ENCODE results near the gene MTX1.
"Not testable (repeated sequence)": the region's sequence is repeated elsewhere in the genome, so short reads cannot be mapped to it uniquely, and the experiment has no call there.

Gene MTX1

GRCh38 chr1:155189926-155190325 is 18.6 kb upstream of the MTX1 start:
- not testable (repeated sequence) for DNase-seq (ENCODE audit: low read depth)

- DNase-seq (ENCODE audit: low read depth): no peak
Observed at GRCh38 chr1:155191904-155192303, 16.6 kb upstream of the MTX1 start.

GRCh38 chr1:155192346-155193274 is 15.9 kb upstream of the MTX1 start:
- no peak for DNase-seq (ENCODE audit: low read depth)

- DNase-seq (ENCODE audit: low read depth): peak; percentile 68
Observed at GRCh38 chr1:155193275-155193990, 15.1 kb upstream of the MTX1 start.

GRCh38 chr1:155193991-155194240 is 14.6 kb upstream of the MTX1 start:
- not testable (repeated sequence) for DNase-seq (ENCODE audit: low read depth)

GRCh38 chr1:155195201-155196102 is 13.0 kb upstream of the MTX1 start:
- DNase-seq (ENCODE audit: low read depth): no peak

- DNase-seq (ENCODE audit: low read depth): no peak
Observed at GRCh38 chr1:155196103-155196892, 12.2 kb upstream of the MTX1 start.

GRCh38 chr1:155196893-155197638 is 11.4 kb upstream of the MTX1 start:
- DNase-seq (ENCODE audit: low read depth): no peak

GRCh38 chr1:155197901-155198546 is 10.5 kb upstream of the MTX1 start:
- DNase-seq (ENCODE audit: low read depth): no peak

- DNase-seq (ENCODE audit: low read depth): no peak
Observed at GRCh38 chr1:155198547-155198906, 10.0 kb upstream of the MTX1 start.

GRCh38 chr1:155199792-155200191 is 8.7 kb upstream of the MTX1 start:
- no peak for DNase-seq (ENCODE audit: low read depth)

GRCh38 chr1:155200920-155201319 is 7.6 kb upstream of the MTX1 start:
- no peak for DNase-seq (ENCODE audit: low read depth)

GRCh38 chr1:155202198-155202597 is 6.3 kb upstream of the MTX1 start:
- DNase-seq (ENCODE audit: low read depth): no peak

- DNase-seq (ENCODE audit: low read depth): no peak
Observed at GRCh38 chr1:155202731-155203515, 5.6 kb upstream of the MTX1 start.

GRCh38 chr1:155205035-155205434 is 3.5 kb upstream of the MTX1 start:
- no peak for DNase-seq (ENCODE audit: low read depth)

GRCh38 chr1:155205969-155206593 is 2.4 kb upstream of the MTX1 start:
- no peak for DNase-seq (ENCODE audit: low read depth)

- peak; percentile 87 for DNase-seq (ENCODE audit: low read depth)
Observed at GRCh38 chr1:155206891-155207805, 1.3 kb upstream of the MTX1 start.

Data from stimulated activated CD8-positive, alpha-beta memory T cell treated with anti-CD3 and anti-CD28 coated beads, Interleukin-4, amount 100 ng/mL, for 24 hours (primary cell).